Measurements from ENCODE around the gene BAZ1A.
"Not testable (repeated sequence)": the region's sequence is repeated elsewhere in the genome, so short reads cannot be mapped to it uniquely, and the experiment has no call there.

Gene BAZ1A

DNA sequence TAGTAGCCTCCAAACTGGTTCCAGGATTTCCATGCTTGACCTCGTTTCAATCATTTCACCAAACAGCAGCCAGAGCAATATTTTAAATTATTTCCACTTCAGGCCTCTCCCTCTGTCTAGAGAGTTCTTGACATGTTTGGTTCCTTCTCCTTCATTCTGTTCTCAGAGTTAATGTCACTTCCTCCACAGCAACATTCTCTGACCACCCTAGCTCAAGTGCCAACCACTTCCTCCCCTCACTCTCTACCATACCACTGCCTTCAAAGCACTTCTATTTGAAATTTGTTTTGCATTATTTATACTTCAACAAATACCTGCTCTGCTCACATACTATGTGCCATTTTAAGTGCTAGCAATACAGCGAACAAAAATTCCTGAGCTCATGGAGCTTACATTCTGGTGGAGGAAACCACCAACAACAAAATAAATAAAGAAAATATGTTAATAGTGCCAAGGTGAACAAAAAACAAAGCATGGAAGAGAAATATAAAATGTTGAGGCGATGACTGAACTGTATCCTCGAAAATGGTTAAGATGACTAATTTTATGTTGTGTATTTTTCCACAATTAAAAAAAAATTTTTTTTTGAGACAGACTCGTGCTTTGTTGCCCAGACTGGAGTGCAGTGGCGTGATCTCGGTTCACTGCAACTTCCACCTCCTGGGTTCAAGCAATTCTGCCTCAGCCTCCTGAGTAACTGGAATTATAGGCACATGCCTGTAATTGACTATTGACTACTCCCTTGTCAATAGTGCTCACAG, 17.3 kb downstream of the BAZ1A start:
- no peak for DNase-seq (ENCODE audit: low read depth)

GRCh38 chr14:34853041-34853440, 22.1 kb downstream of the BAZ1A start:
- DNase-seq (ENCODE audit: low read depth), result peak; percentile 77

GRCh38 chr14:34851395-34851794, 23.8 kb downstream of the BAZ1A start:
- DNase-seq (ENCODE audit: low read depth), result peak; percentile 72

- no peak for DNase-seq (ENCODE audit: low read depth)
Measured at GRCh38 chr14:34845869-34846268, 29.3 kb downstream of the BAZ1A start.

- DNase-seq (ENCODE audit: low read depth), result peak; percentile 72
Measured at GRCh38 chr14:34843011-34843554, 32.1 kb downstream of the BAZ1A start.

DNA sequence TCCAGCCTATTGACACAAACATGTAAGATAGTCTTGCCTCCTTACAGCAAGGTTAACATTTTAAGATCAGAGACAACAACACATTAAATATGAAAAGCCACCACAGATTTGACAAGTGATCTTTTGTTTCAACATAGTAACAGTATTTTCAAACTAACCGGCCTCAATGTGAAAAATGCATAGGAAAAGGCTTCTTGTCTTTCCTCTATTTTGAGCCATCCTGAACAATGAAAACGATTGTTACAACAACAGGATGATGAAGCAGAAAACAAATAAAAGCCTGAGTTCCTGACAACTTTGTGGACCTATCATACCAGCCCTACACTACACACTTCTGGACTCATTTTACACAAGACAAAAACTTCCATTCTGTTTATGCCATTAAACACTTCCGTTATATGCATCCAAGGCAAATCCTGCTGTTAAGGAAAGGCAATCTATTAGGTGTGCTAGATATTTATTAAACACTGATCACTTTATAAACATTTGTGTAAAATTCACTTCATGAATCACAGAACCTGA, 37.3 kb downstream of the BAZ1A start:
- no peak for DNase-seq (ENCODE audit: low read depth)

DNA sequence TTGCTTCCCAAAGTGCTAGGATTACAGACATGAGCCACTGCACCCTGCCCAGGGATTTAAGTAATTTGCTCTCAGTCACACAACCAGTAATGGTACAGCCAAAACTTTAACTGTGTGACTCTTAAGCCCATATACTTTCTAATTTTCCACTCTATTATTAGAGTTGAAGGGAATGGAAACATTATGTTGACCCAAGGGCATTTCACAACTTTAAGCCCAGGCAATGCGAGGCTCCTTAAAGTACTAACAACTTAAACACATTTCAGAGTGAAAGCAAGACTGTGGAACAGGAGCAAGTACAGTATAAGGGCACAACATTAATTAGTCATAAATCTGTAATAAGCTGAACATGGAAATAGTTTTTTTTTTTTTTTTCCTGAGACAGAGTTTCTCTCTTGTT, 39.8 kb downstream of the BAZ1A start:
- DNase-seq (ENCODE audit: low read depth), result peak; percentile 72

- peak; percentile 52 for DNase-seq (ENCODE audit: low read depth)
Measured at GRCh38 chr14:34833549-34834523, 41.3 kb downstream of the BAZ1A start.

- DNase-seq (ENCODE audit: low read depth), result no peak
Measured at GRCh38 chr14:34826661-34827060, 48.5 kb downstream of the BAZ1A start.

DNA sequence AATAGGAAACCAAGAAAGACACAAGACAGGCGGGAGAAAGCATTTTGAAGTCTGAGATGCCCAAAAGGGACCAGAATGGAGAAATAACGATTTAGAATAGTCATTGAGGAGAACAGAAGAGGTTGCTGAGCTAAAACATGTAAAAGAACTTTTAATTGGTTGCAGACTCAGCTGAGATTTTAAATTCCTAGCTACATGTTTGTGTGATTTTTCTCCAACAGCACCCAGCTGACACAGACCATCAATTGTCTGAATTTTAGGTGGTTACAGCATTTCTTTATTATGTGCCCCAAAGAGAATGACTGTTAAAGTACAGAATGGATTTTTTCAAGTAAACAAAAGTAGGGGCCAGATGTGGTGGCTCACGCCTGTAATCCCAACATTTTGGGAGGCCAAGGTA, 50.3 kb downstream of the BAZ1A start:
- no peak for DNase-seq (ENCODE audit: low read depth)

- no peak for DNase-seq (ENCODE audit: low read depth)
Measured at GRCh38 chr14:34824256-34824655, 50.9 kb downstream of the BAZ1A start.

GRCh38 chr14:34817768-34818167, 57.4 kb downstream of the BAZ1A start:
- no peak for DNase-seq (ENCODE audit: low read depth)

GRCh38 chr14:34810028-34810427, 65.1 kb downstream of the BAZ1A start:
- DNase-seq (ENCODE audit: low read depth), result no peak

- no peak for DNase-seq (ENCODE audit: low read depth)
Measured at GRCh38 chr14:34806257-34806656, 68.9 kb downstream of the BAZ1A start.

GRCh38 chr14:34804933-34805332, 70.2 kb downstream of the BAZ1A start:
- no peak for DNase-seq (ENCODE audit: low read depth)

DNA sequence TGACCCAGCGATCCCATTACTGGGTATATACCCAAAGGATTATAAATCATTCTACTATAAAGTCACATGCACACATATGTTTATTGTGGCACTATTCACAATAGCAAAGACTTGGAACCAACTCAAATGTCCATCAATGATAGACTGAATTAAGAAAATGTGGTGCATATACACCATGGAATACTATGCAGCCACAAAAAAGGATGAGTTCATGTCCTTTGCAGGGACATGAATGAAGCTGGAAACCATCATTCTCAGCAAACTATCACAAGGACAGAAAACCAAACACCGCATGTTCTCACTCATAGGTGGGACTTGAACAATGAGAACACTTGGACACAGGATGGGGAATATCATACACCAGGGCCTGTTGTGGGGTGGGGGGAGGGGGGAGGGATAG, 76.3 kb downstream of the BAZ1A start:
- not testable (repeated sequence) for DNase-seq (ENCODE audit: low read depth)

- no peak for DNase-seq (ENCODE audit: low read depth)
Measured at GRCh38 chr14:34797747-34798583, 77.2 kb downstream of the BAZ1A start.

GRCh38 chr14:34796902-34797301, 78.3 kb downstream of the BAZ1A start:
- DNase-seq (ENCODE audit: low read depth), result no peak

GRCh38 chr14:34794941-34795340, 80.2 kb downstream of the BAZ1A start:
- DNase-seq (ENCODE audit: low read depth), result no peak

GRCh38 chr14:34794217-34794616, 80.9 kb downstream of the BAZ1A start:
- DNase-seq (ENCODE audit: low read depth), result no peak

- DNase-seq (ENCODE audit: low read depth), result no peak
Measured at GRCh38 chr14:34792598-34792997, 82.6 kb downstream of the BAZ1A start.
